ENCODE data around the gene TRAPPC5.

- TF ChIP-seq CTCF (IDR thresholded peaks at IDR 0.05) (no peak), NR2C2 (CRISPR knock-in tag; IDR thresholded peaks at IDR 0.05) (no peak), ZBTB43 (CRISPR knock-in tag; IDR thresholded peaks at IDR 0.05) (no peak), ZNF423 (CRISPR knock-in tag; IDR thresholded peaks at IDR 0.05) (no peak), MXD4 (CRISPR knock-in tag; IDR thresholded peaks at IDR 0.05; ENCODE audit: borderline replicate concordance) (no peak)
Observed at GRCh38 chr19:7737215-7737614, 56.6 kb downstream of the TRAPPC5 start.
